ENCODE measurements around the gene PCDH18. TPM values are rescaled to one million over a fixed set of nuclear protein-coding genes. Genes with fewer than 3 reads are reported as not detected.
"Not testable (repeated sequence)": the region's sequence is repeated elsewhere in the genome, so short reads cannot be mapped to it uniquely, and the experiment has no call there.

Gene PCDH18
- total RNA-seq, 2 donors from 2014 or later: 5.3 to 5.6 TPM

DNA sequence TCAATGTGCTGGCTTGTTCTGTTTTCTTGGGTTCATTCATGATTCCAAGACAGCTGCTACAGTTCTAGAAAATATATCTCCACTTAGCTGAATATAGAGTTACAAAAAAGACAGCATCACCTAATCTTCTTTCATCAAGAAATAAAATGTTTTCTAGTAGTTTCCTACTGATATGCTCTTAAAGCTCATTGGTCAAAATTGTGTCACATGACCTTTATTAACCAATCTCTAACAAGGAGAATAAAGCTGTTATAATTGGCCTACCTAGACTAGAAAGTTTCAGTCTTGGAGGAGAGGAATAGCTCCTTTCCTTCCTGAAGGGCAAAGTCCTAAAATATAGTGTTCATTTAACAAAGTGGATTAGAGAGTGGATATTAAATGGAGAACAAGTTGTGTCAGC is 8.1 kb upstream of the PCDH18 start:
- TF ChIP-seq, protein P1, sequence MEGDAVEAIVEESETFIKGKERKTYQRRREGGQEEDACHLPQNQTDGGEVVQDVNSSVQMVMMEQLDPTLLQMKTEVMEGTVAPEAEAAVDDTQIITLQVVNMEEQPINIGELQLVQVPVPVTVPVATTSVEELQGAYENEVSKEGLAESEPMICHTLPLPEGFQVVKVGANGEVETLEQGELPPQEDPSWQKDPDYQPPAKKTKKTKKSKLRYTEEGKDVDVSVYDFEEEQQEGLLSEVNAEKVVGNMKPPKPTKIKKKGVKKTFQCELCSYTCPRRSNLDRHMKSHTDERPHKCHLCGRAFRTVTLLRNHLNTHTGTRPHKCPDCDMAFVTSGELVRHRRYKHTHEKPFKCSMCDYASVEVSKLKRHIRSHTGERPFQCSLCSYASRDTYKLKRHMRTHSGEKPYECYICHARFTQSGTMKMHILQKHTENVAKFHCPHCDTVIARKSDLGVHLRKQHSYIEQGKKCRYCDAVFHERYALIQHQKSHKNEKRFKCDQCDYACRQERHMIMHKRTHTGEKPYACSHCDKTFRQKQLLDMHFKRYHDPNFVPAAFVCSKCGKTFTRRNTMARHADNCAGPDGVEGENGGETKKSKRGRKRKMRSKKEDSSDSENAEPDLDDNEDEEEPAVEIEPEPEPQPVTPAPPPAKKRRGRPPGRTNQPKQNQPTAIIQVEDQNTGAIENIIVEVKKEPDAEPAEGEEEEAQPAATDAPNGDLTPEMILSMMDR (IDR thresholded peaks at IDR 0.05): no peak
- Histone ChIP-seq H3K9me3 (no peaks in the 10 kb centered on the region), H3K27ac (no peak overlapping the region), H3K36me3 (no peaks in the 10 kb centered on the region), H3K27me3 (no peaks in the 10 kb centered on the region), H3K4me3 (no peak overlapping the region), H3K4me1 (no peaks in the 10 kb centered on the region)
- DNase-seq (ENCODE audit: low spot score): no peak

DNA sequence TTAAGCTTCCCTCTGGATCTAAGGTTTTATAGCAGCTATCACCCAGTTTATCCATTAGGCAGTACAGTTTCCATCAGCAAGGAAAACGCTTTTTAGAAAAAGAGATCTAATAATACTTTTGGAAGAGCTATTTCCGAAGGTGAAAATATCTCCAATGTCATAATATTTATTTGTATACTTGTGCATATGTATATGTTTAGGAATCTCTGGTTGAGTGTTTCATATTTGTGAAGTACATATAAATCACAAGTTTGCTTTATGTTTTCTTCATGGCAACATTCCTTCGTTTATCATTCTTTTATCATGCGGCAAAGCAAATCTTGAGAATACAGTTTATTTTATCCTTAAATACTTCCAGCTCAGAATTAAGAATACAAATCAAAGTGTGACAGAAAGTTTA is 6.2 kb upstream of the PCDH18 start:
- Histone ChIP-seq H3K4me1 (no peaks in the 10 kb centered on the region), H3K27me3 (no peaks in the 10 kb centered on the region), H3K9me3 (no peaks in the 10 kb centered on the region), H3K4me3 (no peak overlapping the region), H3K27ac (no peak overlapping the region), H3K36me3 (no peaks in the 10 kb centered on the region)
- TF ChIP-seq, protein P1 (IDR thresholded peaks at IDR 0.05): no peak
- DNase-seq (ENCODE audit: low spot score): no peak

DNA sequence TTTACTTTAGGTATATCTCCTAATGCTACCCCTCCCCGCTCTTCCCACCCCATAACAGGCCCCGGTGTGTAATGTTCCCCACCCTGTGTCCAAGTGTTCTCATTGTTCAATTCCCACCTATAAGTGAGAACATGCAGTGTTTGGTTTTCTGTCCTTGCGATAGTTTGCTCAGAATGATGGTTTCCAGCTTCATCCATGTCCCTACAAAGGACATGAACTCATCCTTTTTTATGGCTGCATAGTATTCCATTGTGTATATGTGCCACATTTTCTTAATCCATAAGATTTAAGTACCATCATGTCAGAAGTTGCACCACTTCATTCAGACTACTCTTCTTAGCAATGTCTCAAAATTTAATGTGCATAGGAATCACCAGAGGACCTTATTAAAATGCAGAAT is 5.5 kb upstream of the PCDH18 start:
- not testable (repeated sequence) for H3K4me3 ChIP-seq; H3K4me1 ChIP-seq; H3K27ac ChIP-seq; H3K27me3 ChIP-seq; DNase-seq (ENCODE audit: low spot score); H3K9me3 ChIP-seq; H3K36me3 ChIP-seq

DNA sequence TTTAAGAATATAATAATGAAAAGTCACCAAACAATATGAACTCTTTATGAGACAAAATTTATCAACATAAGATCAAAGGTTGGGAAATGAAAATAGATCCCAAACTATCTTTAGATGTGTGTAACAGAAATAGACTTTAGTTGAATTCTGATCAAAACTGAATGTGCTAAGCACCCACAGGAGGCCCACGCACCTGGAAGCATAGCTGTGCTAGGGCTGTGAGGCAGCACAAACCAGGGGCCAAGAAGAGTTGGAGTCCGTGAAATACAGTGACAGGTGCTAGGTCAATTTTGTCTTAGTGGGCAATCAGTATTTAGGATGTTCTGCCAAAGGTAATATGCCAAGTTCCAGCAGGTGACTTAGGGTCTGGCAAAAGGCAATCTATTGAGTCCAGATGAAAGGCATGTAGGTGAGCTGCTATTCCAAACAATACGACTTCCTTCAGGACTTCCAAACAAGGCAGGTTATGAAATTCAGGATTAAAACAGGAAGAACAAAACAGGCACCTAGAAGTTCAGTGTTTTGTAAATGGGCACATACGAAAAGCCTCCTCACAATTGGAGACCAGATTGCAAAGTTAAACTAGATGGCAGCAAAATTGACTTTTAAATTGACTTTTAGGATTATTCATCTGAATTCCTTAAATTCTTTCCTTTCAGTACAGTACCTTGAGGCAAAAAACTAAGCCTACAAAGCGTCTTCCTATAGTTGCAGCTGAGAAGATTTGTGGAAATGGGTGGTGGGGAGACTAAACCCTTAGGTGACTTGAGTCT is 4.7 kb upstream of the PCDH18 start:
- H3K27me3 ChIP-seq: no peaks in the 10 kb centered on the region
- DNase-seq (ENCODE audit: low spot score): no peak
- no peaks in the 10 kb centered on the region for H3K4me1 ChIP-seq
- no peak overlapping the region for H3K4me3 ChIP-seq
- no peaks in the 10 kb centered on the region for H3K36me3 ChIP-seq
- TF ChIP-seq, protein P1 (IDR thresholded peaks at IDR 0.05): no peak
- no peak overlapping the region for H3K27ac ChIP-seq
- H3K9me3 ChIP-seq: no peaks in the 10 kb centered on the region

DNA sequence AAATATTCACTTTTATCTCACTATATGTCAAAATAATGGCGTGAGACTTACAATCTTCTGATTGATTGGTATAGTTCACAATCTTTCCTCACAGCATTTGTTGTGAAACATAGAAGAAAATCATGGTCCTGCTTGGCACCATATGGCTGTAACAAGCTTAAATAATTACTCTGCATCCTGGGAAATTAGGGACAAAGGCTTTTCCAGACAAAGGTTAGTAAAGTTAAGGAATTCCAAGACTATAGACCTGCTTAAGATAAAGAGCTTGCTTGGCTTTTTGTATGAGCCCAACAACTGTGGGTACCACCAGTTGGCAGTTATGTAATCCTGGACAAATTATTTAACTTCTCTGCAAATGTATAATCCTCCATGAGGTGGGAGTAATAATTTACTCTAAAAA is 3.4 kb upstream of the PCDH18 start:
- Histone ChIP-seq H3K9me3 (no peaks in the 10 kb centered on the region), H3K27ac (no peak overlapping the region), H3K4me1 (no peaks in the 10 kb centered on the region), H3K4me3 (no peak overlapping the region), H3K27me3 (no peaks in the 10 kb centered on the region), H3K36me3 (no peaks in the 10 kb centered on the region)
- DNase-seq (ENCODE audit: low spot score): no peak
- TF ChIP-seq, protein P1 (IDR thresholded peaks at IDR 0.05): no peak

DNA sequence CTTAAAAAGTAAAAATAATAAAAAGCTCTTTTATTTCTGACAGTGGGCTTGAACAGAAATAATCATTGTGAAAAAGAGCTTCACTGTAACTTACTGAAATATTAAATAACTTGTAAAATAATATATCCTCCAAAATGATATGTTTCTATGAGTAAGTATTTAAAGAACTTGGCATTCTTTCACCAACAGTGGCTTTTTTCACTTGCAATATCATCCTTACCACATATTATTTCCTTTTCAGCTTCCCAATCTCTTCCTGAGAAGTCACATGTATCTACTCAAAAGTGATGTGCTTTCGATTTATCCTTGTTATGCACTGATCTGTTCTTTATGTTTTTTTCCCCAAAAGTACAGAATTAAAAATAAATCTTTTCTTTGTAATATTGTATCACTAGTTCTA is 2.2 kb upstream of the PCDH18 start:
- DNase-seq (ENCODE audit: low spot score): no peak
- no peak overlapping the region for H3K4me3 ChIP-seq

More for the DNA sequence above, 2.2 kb upstream of the PCDH18 start:
- H3K9me3 ChIP-seq: no peaks in the 10 kb centered on the region
- no peaks in the 10 kb centered on the region for H3K4me1 ChIP-seq
- H3K27ac ChIP-seq: peak overlapping the region in 1 of 2 donors; percentile 77
- TF ChIP-seq, protein P1 (IDR thresholded peaks at IDR 0.05): no peak
- H3K36me3 ChIP-seq: no peaks in the 10 kb centered on the region
- no peaks in the 10 kb centered on the region for H3K27me3 ChIP-seq

Data from right atrium auricular region (tissue), 2 donors.